PC-3 (cell line): ENCODE data around the gene KRTAP9-2. TPM values are rescaled to one million over a fixed set of nuclear protein-coding genes. Genes with fewer than 3 reads are reported as not detected.

Source experiments
- ATAC-seq: fragments of 200-7000 bp; cut with Tn5 transposase; 2 replicates; pipeline ENCODE4 v1.9.1; 2020; ENCODE audit warnings: mild to moderate bottlenecking, moderate library complexity
- BruUV-seq: library from RNA; stranded (reverse); fragments of 400-500 nt; replicated peaks from 2 replicates; lab custom pipeline; 2021; lab: Mats Ljungman, UMichigan
- CTCF ChIA-PET: fragments of 300-600 bp; sonication (Branson Sonifier 250); formaldehyde crosslinking; loops from one replicate; lab custom pipeline; 2022; ENCODE audit warnings: antibody characterized with exemption; lab: Charles Lee
- POLR2A ChIA-PET: fragments of 300-600 bp; sonication (Branson Sonifier 250); formaldehyde crosslinking; loops from one replicate; lab custom pipeline; 2022; ENCODE audit warnings: antibody characterized with exemption; ENCODE audit not compliant: unreplicated experiment; lab: Charles Lee
- DNase-seq: peaks from one replicate; pipeline ENCODE4 v3.0.0-alpha.2; 2015
- H2AFZ ChIP-seq: fragments of 300-600 bp; sonication (generic); 2 replicates; pipeline ENCODE4 v1.6.0; 2016; ENCODE audit warnings: antibody characterized with exemption, low read length
- H3F3A ChIP-seq: fragments of 300-600 bp; sonication (generic); one replicate; pipeline ENCODE4 v1.6.0; 2017; ENCODE audit warnings: antibody characterized with exemption, low read length, control low read depth, mild to moderate bottlenecking; ENCODE audit not compliant: unreplicated experiment
- H3K27ac ChIP-seq: fragments of 300-600 bp; sonication (generic); 2 replicates; pipeline ENCODE4 v1.5.1; 2016; ENCODE audit warnings: mild to moderate bottlenecking, low read length
- H3K27me3 ChIP-seq: fragments of 300-600 bp; sonication (generic); 2 replicates; pipeline ENCODE4 v1.6.1; 2016; ENCODE audit warnings: low read length, mixed read lengths
- H3K36me3 ChIP-seq: fragments of 300-600 bp; sonication (generic); 2 replicates; pipeline ENCODE4 v1.6.1; 2016; ENCODE audit warnings: low read depth, mixed run types, low read length, mixed read lengths
- H3K4me1 ChIP-seq: fragments of 300-600 bp; sonication (generic); 2 replicates; pipeline ENCODE4 v1.5.1; 2016; ENCODE audit warnings: low read length; ENCODE audit not compliant: insufficient read depth
- H3K4me2 ChIP-seq: fragments of 300-600 bp; sonication (generic); 2 replicates; pipeline ENCODE4 v1.6.0; 2016; ENCODE audit warnings: low read length
- H3K4me3 ChIP-seq: fragments of 300-600 bp; sonication (generic); 2 replicates; pipeline ENCODE4 v1.5.1; 2016; ENCODE audit warnings: mild to moderate bottlenecking, low read length, mixed read lengths
- H3K79me2 ChIP-seq: fragments of 300-600 bp; sonication (generic); 2 replicates; pipeline ENCODE4 v1.6.1; 2017; ENCODE audit warnings: low read length, mixed read lengths
- H3K9ac ChIP-seq: fragments of 300-600 bp; sonication (generic); 2 replicates; pipeline ENCODE4 v1.6.0; 2016; ENCODE audit warnings: mild to moderate bottlenecking, low read length
- H3K9me2 ChIP-seq: fragments of 300-600 bp; sonication (generic); replicated peaks from 2 replicates; pipeline ENCODE4 v1.6.1; 2016; ENCODE audit warnings: mixed run types, low read length, mixed read lengths
- H3K9me3 ChIP-seq: fragments of 300-600 bp; sonication (generic); 2 replicates; pipeline ENCODE4 v1.6.1; 2016; ENCODE audit warnings: low read length, mixed read lengths
- H4K20me1 ChIP-seq: fragments of 300-600 bp; sonication (generic); 2 replicates; pipeline ENCODE4 v1.6.1; 2016; ENCODE audit warnings: low read length, mixed read lengths
- EZH2 ChIP-seq: fragments of 300-600 bp; sonication (generic); IDR thresholded peaks from one replicate; pipeline ENCODE4 v1.6.1; 2017; ENCODE audit warnings: antibody characterized with exemption, mild to moderate bottlenecking, low read length; ENCODE audit not compliant: unreplicated experiment
- EZH2phosphoT487 ChIP-seq: fragments of 300-600 bp; sonication (generic); IDR thresholded peaks from 2 replicates; pipeline ENCODE4 v1.6.1; 2018; ENCODE audit warnings: mild to moderate bottlenecking, antibody characterized with exemption, low read length, borderline replicate concordance
- intact Hi-C: fragments of 100-400 bp; cut with micrococcal nuclease; formaldehyde crosslinking; loops from 2 replicates; pipeline ENCODE4 v1.9.0; 2023
- total RNA-seq: library from RNA; depleted of rRNA; stranded (reverse); fragments of >200 nt; gene quantifications from 2 replicates; pipeline ENCODE4 v1.2.3, GENCODE V29; 2014
- TF ChIP-seq, protein P1 (sequence below): fragments of 300-600 bp; sonication (generic); conservative IDR thresholded peaks from 2 replicates; pipeline ENCODE4 v1.5.1; 2017; ENCODE audit warnings: antibody characterized with exemption, low read depth, mild to moderate bottlenecking, low read length

KRTAP9-2 gene
- total RNA-seq, 1 experiment from 2014 or later, result not detected

DNA sequence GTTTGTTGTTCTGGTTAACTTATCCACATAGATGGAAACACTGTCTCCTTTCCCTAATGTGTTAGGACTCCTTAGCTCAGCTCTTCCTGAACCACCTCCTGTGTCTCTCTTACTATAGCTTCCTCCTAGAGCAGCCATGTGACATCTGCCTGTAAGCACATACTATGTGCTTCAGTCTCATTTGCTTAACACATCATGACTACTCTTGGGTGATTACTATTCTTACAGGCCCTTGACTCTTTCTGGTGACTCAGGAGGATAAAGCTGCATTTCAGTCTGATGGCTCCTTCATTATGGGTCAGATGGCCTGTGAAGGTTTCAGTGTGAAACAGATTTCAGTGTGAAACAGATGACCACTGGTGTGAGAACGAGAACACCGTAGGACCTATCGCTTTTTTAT lies 48.1 kb upstream of the KRTAP9-2 start:
- H3F3A ChIP-seq, result no peaks in the 10 kb centered on the region
- intact Hi-C loops, result no loop called here
- H4K20me1 ChIP-seq, result no peaks in the 10 kb centered on the region
- H3K9me2 ChIP-seq, result no peaks in the 10 kb centered on the region
- no peak overlapping the region for H3K9ac ChIP-seq
- H3K27ac ChIP-seq, result no peak overlapping the region
- POLR2A ChIA-PET, result no interaction called here
- DNase-seq, result peak; percentile 43
- H3K4me1 ChIP-seq, result peaks cover 4% of the 10 kb centered on the region; the same call in 1 of the 2 replicates
- no peaks in the 10 kb centered on the region for H3K27me3 ChIP-seq
- CTCF ChIA-PET, result no interaction called here
- no peak; the same call in 1 of the 2 replicates for ATAC-seq
- H3K4me3 ChIP-seq, result no peak overlapping the region
- no TSS peak for BruUV-seq
- no peak overlapping the region for H2AFZ ChIP-seq
- H3K4me2 ChIP-seq, result no peak overlapping the region
- no peaks in the 10 kb centered on the region for H3K36me3 ChIP-seq
- no peaks in the 10 kb centered on the region for H3K79me2 ChIP-seq
- no peaks in the 10 kb centered on the region for H3K9me3 ChIP-seq
- TF ChIP-seq, protein P1, sequence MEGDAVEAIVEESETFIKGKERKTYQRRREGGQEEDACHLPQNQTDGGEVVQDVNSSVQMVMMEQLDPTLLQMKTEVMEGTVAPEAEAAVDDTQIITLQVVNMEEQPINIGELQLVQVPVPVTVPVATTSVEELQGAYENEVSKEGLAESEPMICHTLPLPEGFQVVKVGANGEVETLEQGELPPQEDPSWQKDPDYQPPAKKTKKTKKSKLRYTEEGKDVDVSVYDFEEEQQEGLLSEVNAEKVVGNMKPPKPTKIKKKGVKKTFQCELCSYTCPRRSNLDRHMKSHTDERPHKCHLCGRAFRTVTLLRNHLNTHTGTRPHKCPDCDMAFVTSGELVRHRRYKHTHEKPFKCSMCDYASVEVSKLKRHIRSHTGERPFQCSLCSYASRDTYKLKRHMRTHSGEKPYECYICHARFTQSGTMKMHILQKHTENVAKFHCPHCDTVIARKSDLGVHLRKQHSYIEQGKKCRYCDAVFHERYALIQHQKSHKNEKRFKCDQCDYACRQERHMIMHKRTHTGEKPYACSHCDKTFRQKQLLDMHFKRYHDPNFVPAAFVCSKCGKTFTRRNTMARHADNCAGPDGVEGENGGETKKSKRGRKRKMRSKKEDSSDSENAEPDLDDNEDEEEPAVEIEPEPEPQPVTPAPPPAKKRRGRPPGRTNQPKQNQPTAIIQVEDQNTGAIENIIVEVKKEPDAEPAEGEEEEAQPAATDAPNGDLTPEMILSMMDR, result no peak
- TF ChIP-seq EZH2phosphoT487 (no peak), EZH2 (no peak)

DNA sequence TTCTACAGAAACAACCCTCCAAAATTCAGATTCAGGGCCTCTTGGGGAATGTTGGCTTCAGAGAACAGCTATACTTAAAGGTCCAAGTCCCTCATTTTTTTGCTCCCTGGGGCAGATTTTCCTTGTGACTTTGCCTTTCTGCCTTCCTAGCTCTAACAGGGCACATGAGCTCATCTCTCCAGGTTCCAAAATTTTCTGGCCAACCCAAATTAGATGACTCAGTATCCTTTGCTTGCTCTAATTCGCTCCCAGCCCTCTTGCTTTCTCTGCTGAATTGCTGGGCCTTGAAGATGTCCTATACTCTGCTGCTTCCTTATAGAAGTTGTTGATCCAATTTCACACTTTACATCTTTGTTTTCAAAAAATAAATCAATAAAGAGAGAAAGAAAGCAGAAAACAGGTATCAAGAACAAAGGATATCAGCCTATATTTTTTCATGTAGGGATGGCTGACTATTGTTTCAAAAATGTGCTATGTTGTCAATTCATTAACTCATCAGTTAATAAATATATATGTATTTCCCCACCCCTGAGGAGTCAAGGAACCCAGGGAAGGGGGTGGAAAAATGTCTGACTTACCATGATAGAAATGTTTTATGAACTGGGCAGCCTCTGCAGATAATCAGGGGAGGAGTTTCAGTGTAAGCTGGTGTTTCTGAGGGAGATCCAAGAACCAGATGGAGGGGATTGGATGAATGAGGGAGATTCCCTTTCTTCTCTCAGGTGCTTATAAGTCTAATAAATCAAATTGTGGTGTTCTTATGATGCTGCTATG lies 47.4 kb upstream of the KRTAP9-2 start:
- no peaks in the 10 kb centered on the region for H3K9me2 ChIP-seq
- H3K27me3 ChIP-seq, result no peaks in the 10 kb centered on the region

More for the DNA sequence above, 47.4 kb upstream of the KRTAP9-2 start:
- Histone ChIP-seq H3K27ac (no peak overlapping the region), H3K4me1 (peaks cover 4% of the 10 kb centered on the region; the same call in 1 of the 2 replicates), H4K20me1 (no peaks in the 10 kb centered on the region), H2AFZ (no peak overlapping the region), H3K79me2 (no peaks in the 10 kb centered on the region), H3K9me3 (no peaks in the 10 kb centered on the region), H3K36me3 (no peaks in the 10 kb centered on the region), H3K4me2 (no peak overlapping the region), H3F3A (no peaks in the 10 kb centered on the region), H3K9ac (no peak overlapping the region), H3K4me3 (no peak overlapping the region)
- POLR2A ChIA-PET, result no interaction called here
- DNase-seq (peak; percentile 8), ATAC-seq (no peak)
- intact Hi-C loops, result no loop called here
- TF ChIP-seq, protein P1, result no peak
- no peak for TF ChIP-seq EZH2phosphoT487
- no peak for TF ChIP-seq EZH2
- no TSS peak for BruUV-seq
- CTCF ChIA-PET, result no interaction called here
